Measurements from ENCODE around the gene PRDM1. TPM values are rescaled to one million over a fixed set of nuclear protein-coding genes. Genes with fewer than 3 reads are reported as not detected.

The PRDM1 gene
- total RNA-seq, 1 donor from 2014 or later: 2.7 TPM

- TF ChIP-seq CTCF (IDR thresholded peaks at IDR 0.05; ENCODE audit: insufficient read depth, low read length, poor library complexity, severe bottlenecking): no peak
- Histone ChIP-seq H3K36me3 (ENCODE audit: control insufficient read depth, insufficient read depth, low read length) (no peaks in the 10 kb centered on the region), H3K27me3 (ENCODE audit: control insufficient read depth, insufficient read depth, low read length) (no peaks in the 10 kb centered on the region), H3K4me3 (ENCODE audit: low read depth, low read length) (no peak overlapping the region)
- DNase-seq (ENCODE audit: low read depth): no peak
Measured at GRCh38 chr6:106046116-106046853, 39.9 kb upstream of the PRDM1 start.

- no peak overlapping the region for H3K4me3 ChIP-seq (ENCODE audit: low read depth, low read length)
- no peak for TF ChIP-seq CTCF (IDR thresholded peaks at IDR 0.05; ENCODE audit: insufficient read depth, low read length, poor library complexity, severe bottlenecking)
- DNase-seq (ENCODE audit: low read depth): no peak
- no peaks in the 10 kb centered on the region for H3K27me3 ChIP-seq (ENCODE audit: control insufficient read depth, insufficient read depth, low read length)
- H3K36me3 ChIP-seq (ENCODE audit: control insufficient read depth, insufficient read depth, low read length): no peaks in the 10 kb centered on the region
Measured at GRCh38 chr6:106046854-106047200, 39.3 kb upstream of the PRDM1 start.

GRCh38 chr6:106048336-106048735, 37.8 kb upstream of the PRDM1 start:
- no peak for DNase-seq (ENCODE audit: low read depth)

GRCh38 chr6:106050538-106050937, 35.6 kb upstream of the PRDM1 start:
- TF ChIP-seq CTCF (IDR thresholded peaks at IDR 0.05; ENCODE audit: insufficient read depth, low read length, poor library complexity, severe bottlenecking): no peak
- no peaks in the 10 kb centered on the region for H3K36me3 ChIP-seq (ENCODE audit: control insufficient read depth, insufficient read depth, low read length)
- no peak for DNase-seq (ENCODE audit: low read depth)
- no peak overlapping the region for H3K4me3 ChIP-seq (ENCODE audit: low read depth, low read length)
- no peaks in the 10 kb centered on the region for H3K27me3 ChIP-seq (ENCODE audit: control insufficient read depth, insufficient read depth, low read length)

More at GRCh38 chr6:106048336-106048735, 37.8 kb upstream of the PRDM1 start:
- Histone ChIP-seq H3K36me3 (ENCODE audit: control insufficient read depth, insufficient read depth, low read length) (no peaks in the 10 kb centered on the region), H3K27me3 (ENCODE audit: control insufficient read depth, insufficient read depth, low read length) (no peaks in the 10 kb centered on the region), H3K4me3 (ENCODE audit: low read depth, low read length) (no peak overlapping the region)
- no peak for TF ChIP-seq CTCF (IDR thresholded peaks at IDR 0.05; ENCODE audit: insufficient read depth, low read length, poor library complexity, severe bottlenecking)

GRCh38 chr6:106051226-106051625, 34.9 kb upstream of the PRDM1 start:
- Histone ChIP-seq H3K4me3 (ENCODE audit: low read depth, low read length) (no peak overlapping the region), H3K27me3 (ENCODE audit: control insufficient read depth, insufficient read depth, low read length) (no peaks in the 10 kb centered on the region), H3K36me3 (ENCODE audit: control insufficient read depth, insufficient read depth, low read length) (no peaks in the 10 kb centered on the region)
- TF ChIP-seq CTCF (IDR thresholded peaks at IDR 0.05; ENCODE audit: insufficient read depth, low read length, poor library complexity, severe bottlenecking): no peak
- DNase-seq (ENCODE audit: low read depth): no peak
